PFSK-1 (cell line): ENCODE results near the gene CACNA1C.

Experiments used
- FOXP2 ChIP-seq: optimal IDR thresholded peaks from 2 replicates; pipeline ENCODE3; 2011; ENCODE audit warnings: borderline replicate concordance, control low read depth, inconsistent platforms; ENCODE audit not compliant: insufficient read depth; ENCODE audit errors: extremely low read length, extremely low read depth
- POLR2AphosphoS5 ChIP-seq: IDR thresholded peaks from 2 replicates; pipeline ENCODE4 v1.6.1; 2012; ENCODE audit warnings: low read depth, mild to moderate bottlenecking, control low read depth, low read length, moderate library complexity
- REST ChIP-seq, 2 experiments: IDR thresholded peaks; 2 replicates each; pipeline versions ENCODE4 v1.6.1 to v1.8.0; 2011 to 2012; ENCODE audit warnings: low read depth in 2 of 2, low read length in 2 of 2, control low read depth in 1 of 2, inconsistent platforms in 1 of 2, mild to moderate bottlenecking in 1 of 2, moderate library complexity in 1 of 2; ENCODE audit not compliant: insufficient read depth in 1 of 2
- SIN3A ChIP-seq: IDR thresholded peaks from 2 replicates; pipeline ENCODE4 v1.6.1; 2012; ENCODE audit warnings: mild to moderate bottlenecking, low read length, moderate library complexity, borderline replicate concordance; ENCODE audit not compliant: insufficient read depth
- TAF1 ChIP-seq: IDR thresholded peaks from 2 replicates; pipeline ENCODE4 v1.6.1; 2012; ENCODE audit warnings: low read length, control low read depth, borderline replicate concordance; ENCODE audit not compliant: insufficient read depth

CACNA1C gene

GRCh38 chr12:2366711-2367110 lies 313.9 kb downstream of the CACNA1C start:
- TF ChIP-seq POLR2AphosphoS5: no peak

- TF ChIP-seq POLR2AphosphoS5 (no peak), REST (IDR thresholded peaks at IDR 0.05; ENCODE audit: insufficient read depth in 1 of 2, low read depth in 2 of 2, low read length in 2 of 2) (no peak), TAF1 (no peak), SIN3A (no peak), FOXP2 (no peak)
These were observed 319.4 kb downstream of the CACNA1C start for GRCh38 chr12:2372178-2372577.

- TF ChIP-seq TAF1 (no peak), REST (IDR thresholded peaks at IDR 0.05; ENCODE audit: insufficient read depth in 1 of 2, low read depth in 2 of 2, low read length in 2 of 2) (no peak), FOXP2 (no peak), POLR2AphosphoS5 (no peak), SIN3A (no peak)
These were observed 319.9 kb downstream of the CACNA1C start for GRCh38 chr12:2372735-2373134.

- no peak for TF ChIP-seq REST (IDR thresholded peaks at IDR 0.05; ENCODE audit: insufficient read depth in 1 of 2, low read depth in 2 of 2, low read length in 2 of 2)
- TF ChIP-seq TAF1: no peak
- TF ChIP-seq SIN3A: no peak
- no peak for TF ChIP-seq FOXP2
- TF ChIP-seq POLR2AphosphoS5: no peak
These were observed 320.5 kb downstream of the CACNA1C start for GRCh38 chr12:2373307-2373706.

GRCh38 chr12:2374092-2374906 lies 321.5 kb downstream of the CACNA1C start:
- TF ChIP-seq SIN3A (no peak), POLR2AphosphoS5 (no peak), FOXP2 (no peak), TAF1 (no peak), REST (IDR thresholded peaks at IDR 0.05; ENCODE audit: insufficient read depth in 1 of 2, low read depth in 2 of 2, low read length in 2 of 2) (no peak)
